ENCODE data around the gene NEUROD2.

The NEUROD2 gene

GRCh38 chr17:39634384-39634871 lies 26.7 kb upstream of the NEUROD2 start:
- peak; percentile 41 for DNase-seq

GRCh38 chr17:39633570-39634183 lies 26.0 kb upstream of the NEUROD2 start:
- no peak for DNase-seq

- DNase-seq = no peak
Observed at GRCh38 chr17:39632153-39632941, 24.6 kb upstream of the NEUROD2 start.

- DNase-seq = no peak
Observed at GRCh38 chr17:39631403-39631802, 23.7 kb upstream of the NEUROD2 start.

- DNase-seq = no peak
Observed at GRCh38 chr17:39629898-39630297, 22.2 kb upstream of the NEUROD2 start.

- no peak for DNase-seq
Observed at GRCh38 chr17:39629494-39629880, 21.8 kb upstream of the NEUROD2 start.

GRCh38 chr17:39628655-39629493 lies 21.2 kb upstream of the NEUROD2 start:
- peak; percentile 42 for DNase-seq

GRCh38 chr17:39627712-39628516 lies 20.2 kb upstream of the NEUROD2 start:
- DNase-seq = no peak

- DNase-seq = no peak
Observed at GRCh38 chr17:39627047-39627711, 19.5 kb upstream of the NEUROD2 start.

GRCh38 chr17:39626171-39627046 lies 18.7 kb upstream of the NEUROD2 start, which contains the start of gene PPP1R1B:
Gene PPP1R1B, plus strand, starts transcription at chr17:39626952. Its CDS starts 441 bp downstream, at chr17:39627393.
- DNase-seq = no peak

- no peak for DNase-seq
Observed at GRCh38 chr17:39625198-39625785, 17.6 kb upstream of the NEUROD2 start.

GRCh38 chr17:39624313-39624712 lies 16.6 kb upstream of the NEUROD2 start:
- no peak for DNase-seq

- DNase-seq = peak; percentile 88
Observed at GRCh38 chr17:39623356-39623950, 15.7 kb upstream of the NEUROD2 start.

GRCh38 chr17:39622380-39623006 lies 14.8 kb upstream of the NEUROD2 start:
- DNase-seq = peak; percentile 63

GRCh38 chr17:39621523-39622379 lies 14.0 kb upstream of the NEUROD2 start:
- DNase-seq = peak; percentile 90

GRCh38 chr17:39619786-39620101 lies 12.0 kb upstream of the NEUROD2 start:
- no peak for DNase-seq

GRCh38 chr17:39618956-39619785 lies 11.5 kb upstream of the NEUROD2 start:
- no peak for DNase-seq

Measured in NCI-H774 (cell line).